LNCAP (cell line): ENCODE results near the gene WNT7A.

ENCODE experiments used
- TF ChIP-seq, protein P1 (sequence below): fragments of 450-650 bp; IDR thresholded peaks from 2 replicates; pipeline ENCODE4 v1.5.1; 2017; ENCODE audit warnings: mild to moderate bottlenecking

The WNT7A gene

DNA sequence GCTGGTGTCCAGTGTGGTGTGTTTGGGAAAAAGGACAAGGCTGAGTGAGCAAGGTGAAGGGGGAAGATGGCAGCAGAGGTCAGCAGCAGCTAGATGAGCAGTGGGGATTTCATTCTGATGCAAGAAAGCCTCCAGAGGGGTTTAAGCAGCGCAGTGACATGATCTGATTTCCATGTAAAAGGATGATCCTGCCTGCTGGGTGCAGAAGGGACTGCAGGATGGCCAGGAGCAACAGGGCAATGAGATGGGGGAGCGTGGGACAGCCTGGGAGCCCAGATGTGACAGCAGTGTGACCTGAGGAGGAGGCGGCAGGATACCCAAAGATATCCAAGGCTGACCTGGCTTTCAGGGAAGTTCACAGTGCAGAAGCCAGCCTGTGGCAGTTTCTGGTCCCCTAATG is 6.1 kb downstream of the WNT7A start:
- TF ChIP-seq, protein P1, sequence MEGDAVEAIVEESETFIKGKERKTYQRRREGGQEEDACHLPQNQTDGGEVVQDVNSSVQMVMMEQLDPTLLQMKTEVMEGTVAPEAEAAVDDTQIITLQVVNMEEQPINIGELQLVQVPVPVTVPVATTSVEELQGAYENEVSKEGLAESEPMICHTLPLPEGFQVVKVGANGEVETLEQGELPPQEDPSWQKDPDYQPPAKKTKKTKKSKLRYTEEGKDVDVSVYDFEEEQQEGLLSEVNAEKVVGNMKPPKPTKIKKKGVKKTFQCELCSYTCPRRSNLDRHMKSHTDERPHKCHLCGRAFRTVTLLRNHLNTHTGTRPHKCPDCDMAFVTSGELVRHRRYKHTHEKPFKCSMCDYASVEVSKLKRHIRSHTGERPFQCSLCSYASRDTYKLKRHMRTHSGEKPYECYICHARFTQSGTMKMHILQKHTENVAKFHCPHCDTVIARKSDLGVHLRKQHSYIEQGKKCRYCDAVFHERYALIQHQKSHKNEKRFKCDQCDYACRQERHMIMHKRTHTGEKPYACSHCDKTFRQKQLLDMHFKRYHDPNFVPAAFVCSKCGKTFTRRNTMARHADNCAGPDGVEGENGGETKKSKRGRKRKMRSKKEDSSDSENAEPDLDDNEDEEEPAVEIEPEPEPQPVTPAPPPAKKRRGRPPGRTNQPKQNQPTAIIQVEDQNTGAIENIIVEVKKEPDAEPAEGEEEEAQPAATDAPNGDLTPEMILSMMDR: no peak

- TF ChIP-seq, protein P1: no peak
These were observed 7.4 kb downstream of the WNT7A start for GRCh38 chr3:13872451-13872850.

GRCh38 chr3:13871791-13872190 is 8.1 kb downstream of the WNT7A start:
- TF ChIP-seq, protein P1: no peak

DNA sequence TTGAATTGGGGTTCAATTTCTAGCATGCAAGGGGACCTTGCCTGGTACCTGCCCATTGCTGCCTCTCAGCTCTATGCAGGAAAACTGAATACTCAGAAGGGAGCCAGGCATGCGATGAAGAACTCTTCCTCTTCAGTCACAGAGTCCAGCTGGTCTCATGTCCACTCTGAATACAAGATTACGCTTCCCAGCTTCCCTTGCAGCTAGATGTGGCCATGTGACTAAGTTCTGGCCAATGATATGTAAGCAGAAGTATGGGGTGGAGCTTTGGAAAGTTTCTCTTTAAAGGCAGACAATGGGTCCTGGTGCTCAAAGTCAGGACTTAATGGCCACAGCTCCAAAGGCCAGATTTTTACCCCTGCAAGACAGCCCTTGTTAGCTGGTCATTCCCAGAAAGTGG is 9.0 kb downstream of the WNT7A start:
- TF ChIP-seq, protein P1: no peak

DNA sequence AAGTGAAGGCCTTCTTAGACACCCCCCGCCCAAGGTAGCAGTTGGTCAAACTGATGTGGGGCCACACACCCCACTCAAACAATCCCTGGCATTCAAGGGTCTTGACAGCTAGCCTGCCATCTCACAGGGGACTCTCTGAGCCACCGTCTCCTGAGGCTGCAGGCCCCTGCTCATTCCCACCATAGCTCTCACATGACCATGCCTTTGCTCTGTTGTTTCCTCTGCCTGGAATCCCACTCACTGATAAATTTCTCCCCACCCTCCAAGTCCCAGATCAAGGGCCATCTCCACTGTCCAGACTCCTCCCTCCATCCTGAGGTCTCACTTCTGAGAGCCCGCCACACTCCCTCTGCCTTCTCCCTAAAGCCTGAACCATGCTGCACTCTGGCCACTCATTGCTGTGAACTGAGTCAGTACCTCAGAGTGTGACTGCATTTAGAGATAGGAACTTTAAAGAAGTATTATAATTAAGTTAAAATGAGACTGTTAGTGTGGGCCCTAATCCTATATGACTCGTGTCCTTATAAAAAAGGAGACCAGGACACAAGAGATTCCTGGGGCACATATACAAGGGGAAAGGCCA is 10.0 kb downstream of the WNT7A start:
- TF ChIP-seq, protein P1: no peak

- TF ChIP-seq, protein P1: no peak
These were observed 10.8 kb downstream of the WNT7A start for GRCh38 chr3:13868844-13869724.

DNA sequence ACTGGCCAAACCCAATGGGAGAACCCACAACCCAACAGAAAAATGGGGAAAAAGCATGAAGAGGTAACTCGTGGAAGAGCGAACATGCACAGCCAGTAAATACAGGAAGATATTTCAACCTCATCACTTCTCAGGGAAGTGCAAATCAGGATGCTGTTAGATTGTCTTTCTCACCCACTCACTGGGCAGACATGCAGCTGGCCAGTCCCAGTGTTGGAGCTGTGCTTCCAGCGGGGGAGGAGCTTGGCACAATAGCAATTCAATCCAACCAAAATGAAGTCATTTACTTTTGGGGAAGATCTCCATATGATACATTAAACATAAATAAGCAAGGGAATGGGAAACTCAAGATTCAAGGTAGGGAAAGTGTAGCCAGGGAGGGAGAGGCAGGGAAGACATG is 12.1 kb downstream of the WNT7A start:
- TF ChIP-seq, protein P1: no peak
